Retinal pigment epithelial cell (primary cell): ENCODE results near the gene AQP5.

Experiments used
- DNase-seq: peaks from one replicate; pipeline ENCODE4 v3.0.0-alpha.2; 2010; ENCODE audit warnings: low read depth
- H3K4me3 ChIP-seq: 2 replicates; pipeline ENCODE4 v1.5.1; 2011; ENCODE audit warnings: mild to moderate bottlenecking, low read length, control low read depth, moderate library complexity
- TF ChIP-seq, protein P1 (sequence below): conservative IDR thresholded peaks from 2 replicates; pipeline ENCODE4 v1.5.1; 2011; ENCODE audit warnings: low read depth, low read length, control low read depth, inconsistent platforms

The AQP5 gene

DNA sequence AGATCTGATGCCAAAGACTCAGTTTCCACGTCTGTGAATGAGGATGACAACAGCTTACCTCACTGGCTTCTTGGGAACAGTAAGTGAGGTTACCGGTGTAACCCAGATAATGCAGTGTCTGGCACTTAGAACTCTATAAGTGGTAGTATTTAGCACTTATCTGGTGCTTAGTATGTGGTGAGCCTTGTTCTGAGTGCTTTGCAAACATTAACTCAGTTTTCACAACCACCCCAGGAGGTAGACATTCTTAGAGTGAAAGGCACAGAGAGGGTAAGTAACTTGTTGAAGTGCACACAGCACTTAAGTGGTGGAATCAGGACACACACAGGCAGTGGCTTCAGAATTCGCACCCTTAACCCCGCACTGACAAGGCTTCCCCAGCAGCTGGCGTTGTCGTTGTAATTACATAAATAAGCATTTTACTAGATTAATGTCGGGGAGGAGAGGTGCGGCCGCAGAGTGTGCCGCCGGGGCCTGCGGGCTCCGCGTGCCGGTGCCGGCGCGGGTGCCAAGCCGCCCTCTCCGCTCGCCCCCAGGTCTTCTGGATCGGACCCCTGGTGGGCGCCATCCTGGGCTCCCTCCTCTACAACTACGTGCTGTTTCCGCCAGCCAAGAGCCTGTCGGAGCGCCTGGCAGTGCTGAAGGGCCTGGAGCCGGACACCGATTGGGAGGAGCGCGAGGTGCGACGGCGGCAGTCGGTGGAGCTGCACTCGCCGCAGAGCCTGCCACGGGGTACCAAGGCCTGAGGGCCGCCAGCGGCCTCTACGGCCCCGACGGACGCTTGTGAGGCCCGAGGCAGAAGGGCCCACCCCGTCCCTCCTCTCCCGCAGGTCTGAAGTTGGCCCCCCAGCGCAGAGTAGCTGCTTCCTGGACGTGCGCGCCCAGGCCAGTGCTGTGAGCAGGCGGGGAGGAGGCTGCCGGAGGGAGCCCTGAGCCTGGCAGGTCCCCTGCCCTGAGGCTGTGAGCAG lies 6.5 kb upstream of the AQP5 start:
- no peak overlapping the region for H3K4me3 ChIP-seq
- DNase-seq: no peak
- TF ChIP-seq, protein P1, sequence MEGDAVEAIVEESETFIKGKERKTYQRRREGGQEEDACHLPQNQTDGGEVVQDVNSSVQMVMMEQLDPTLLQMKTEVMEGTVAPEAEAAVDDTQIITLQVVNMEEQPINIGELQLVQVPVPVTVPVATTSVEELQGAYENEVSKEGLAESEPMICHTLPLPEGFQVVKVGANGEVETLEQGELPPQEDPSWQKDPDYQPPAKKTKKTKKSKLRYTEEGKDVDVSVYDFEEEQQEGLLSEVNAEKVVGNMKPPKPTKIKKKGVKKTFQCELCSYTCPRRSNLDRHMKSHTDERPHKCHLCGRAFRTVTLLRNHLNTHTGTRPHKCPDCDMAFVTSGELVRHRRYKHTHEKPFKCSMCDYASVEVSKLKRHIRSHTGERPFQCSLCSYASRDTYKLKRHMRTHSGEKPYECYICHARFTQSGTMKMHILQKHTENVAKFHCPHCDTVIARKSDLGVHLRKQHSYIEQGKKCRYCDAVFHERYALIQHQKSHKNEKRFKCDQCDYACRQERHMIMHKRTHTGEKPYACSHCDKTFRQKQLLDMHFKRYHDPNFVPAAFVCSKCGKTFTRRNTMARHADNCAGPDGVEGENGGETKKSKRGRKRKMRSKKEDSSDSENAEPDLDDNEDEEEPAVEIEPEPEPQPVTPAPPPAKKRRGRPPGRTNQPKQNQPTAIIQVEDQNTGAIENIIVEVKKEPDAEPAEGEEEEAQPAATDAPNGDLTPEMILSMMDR: no peak

DNA sequence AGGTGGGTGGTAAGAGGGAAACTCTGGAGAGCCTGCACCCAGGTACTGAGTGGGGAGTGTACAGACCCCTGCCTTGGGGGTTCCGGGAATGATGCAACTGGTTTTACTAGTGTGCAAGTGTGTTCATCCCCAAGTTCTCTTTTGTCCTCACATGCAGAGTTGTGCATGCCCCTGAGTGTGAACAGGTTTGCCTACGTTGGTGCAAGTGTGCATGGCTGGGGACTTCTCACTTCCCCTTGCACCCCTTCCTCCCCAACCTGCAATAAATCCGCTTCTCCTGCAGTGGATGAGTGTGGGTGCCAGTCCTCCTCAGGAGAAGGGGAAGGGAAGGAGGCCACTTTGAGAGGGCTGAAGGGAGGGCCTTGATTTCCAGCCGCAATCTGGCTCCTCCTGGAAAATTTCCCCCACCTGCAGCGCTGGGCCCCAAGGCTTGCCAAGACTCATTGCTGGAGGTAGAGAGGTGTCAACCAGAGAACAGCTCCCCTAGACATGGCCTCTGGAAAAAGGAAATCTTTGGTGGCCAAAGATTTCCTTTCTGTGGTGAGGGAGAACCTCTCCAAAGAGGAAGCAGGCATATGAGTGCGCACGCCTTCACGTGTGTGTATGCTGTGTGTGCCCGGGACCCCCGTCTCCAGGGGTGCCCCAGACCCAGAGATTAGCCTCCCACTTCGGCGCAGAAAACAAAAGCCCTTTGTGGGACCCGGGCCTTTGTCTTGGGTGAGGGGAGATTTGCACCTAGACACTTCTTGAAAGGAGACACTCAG lies 5.6 kb upstream of the AQP5 start:
- no peak overlapping the region for H3K4me3 ChIP-seq
- TF ChIP-seq, protein P1: no peak
- DNase-seq: no peak

GRCh38 chr12:49956663-49957569 lies 4.8 kb upstream of the AQP5 start:
- DNase-seq: peak; percentile 62
- H3K4me3 ChIP-seq: no peak overlapping the region
- TF ChIP-seq, protein P1: no peak

- TF ChIP-seq, protein P1: no peak
- H3K4me3 ChIP-seq: no peak overlapping the region
- no peak for DNase-seq
Observed at GRCh38 chr12:49957570-49957967, 4.1 kb upstream of the AQP5 start.

DNA sequence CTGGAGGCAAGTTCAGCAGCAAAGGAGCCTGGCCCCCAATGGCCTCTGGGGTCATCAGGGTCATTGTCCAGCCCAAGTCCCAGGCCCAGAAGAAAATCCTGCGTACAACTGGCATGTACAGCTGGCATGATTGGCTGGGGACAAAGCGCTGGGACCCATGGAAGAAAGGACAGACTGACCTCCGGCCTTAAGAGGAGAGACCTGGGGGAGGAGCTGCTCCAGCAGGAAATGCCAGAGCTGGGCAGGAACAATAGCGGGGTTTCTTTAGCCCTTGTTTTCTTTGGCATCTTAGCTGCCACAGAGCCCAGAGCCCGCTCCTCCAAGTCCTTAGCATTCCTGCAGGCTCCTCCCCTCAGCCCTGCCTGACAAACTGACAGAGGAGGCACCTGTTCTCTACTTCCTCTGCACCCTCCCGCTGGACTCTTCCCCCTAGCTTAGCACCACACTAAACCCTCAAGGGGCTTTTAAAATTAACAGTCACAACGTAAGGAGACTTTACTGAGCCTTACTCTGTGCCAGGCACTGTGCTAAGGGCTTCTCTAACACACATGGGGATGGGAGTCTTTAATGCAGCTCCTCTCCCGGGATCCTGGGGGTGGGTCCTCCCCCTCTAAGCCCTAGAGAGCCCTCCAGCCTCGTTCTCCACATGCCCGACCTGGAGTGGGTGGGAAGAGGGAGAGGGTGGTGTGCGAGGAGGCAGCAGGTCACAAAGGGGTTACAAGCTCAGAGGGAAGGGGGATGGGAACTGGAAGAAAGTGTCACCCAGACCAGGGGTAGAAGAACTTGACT lies 1.8 kb upstream of the AQP5 start:
- TF ChIP-seq, protein P1: no peak
- H3K4me3 ChIP-seq: no peak overlapping the region
- peak; percentile 80 for DNase-seq
